Measurements from ENCODE around the gene UTP15. TPM values are rescaled to one million over a fixed set of nuclear protein-coding genes. Genes with fewer than 3 reads are reported as not detected.

UTP15 gene
- total and polyA plus RNA-seq, 2 donors (not counting 3 experiments of a cell fraction or from before 2014, with no cell fraction given): 11.7 to 25.2 TPM

DNA sequence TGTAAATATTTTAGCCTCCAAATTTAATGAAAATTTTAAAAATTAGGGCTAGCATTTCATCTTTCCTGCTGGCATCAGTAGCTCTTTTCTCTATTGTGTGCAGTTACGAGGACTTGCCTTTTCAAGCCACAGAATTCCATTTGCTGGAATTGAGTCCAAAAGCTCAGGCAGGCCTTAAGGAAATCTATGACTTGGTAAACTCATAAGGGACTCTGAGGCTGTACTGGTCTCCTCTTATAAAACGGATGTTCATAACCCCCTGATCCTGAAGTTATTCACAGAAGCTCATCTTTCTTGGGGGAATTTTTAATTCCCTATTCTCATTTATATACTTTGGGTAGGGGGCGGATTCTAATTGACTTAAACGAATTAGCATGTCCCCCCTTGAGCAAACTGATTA is 23.5 kb upstream of the UTP15 start:
- no peak overlapping the region for H3K9ac ChIP-seq (replicated peaks; ENCODE audit: extremely low read depth, insufficient read depth, low read length)
- DNase-seq (ENCODE audit: low read depth, low spot score): no peak
- H3K4me2 ChIP-seq (ENCODE audit: insufficient read depth, low read length): no peak overlapping the region
- BruUV-seq (replicated peaks): no TSS peak
- TF ChIP-seq, protein P1, sequence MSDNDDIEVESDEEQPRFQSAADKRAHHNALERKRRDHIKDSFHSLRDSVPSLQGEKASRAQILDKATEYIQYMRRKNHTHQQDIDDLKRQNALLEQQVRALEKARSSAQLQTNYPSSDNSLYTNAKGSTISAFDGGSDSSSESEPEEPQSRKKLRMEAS (IDR thresholded peaks at IDR 0.05; ENCODE audit: insufficient read depth, insufficient read length): no peak
- TF ChIP-seq EZH2 (IDR thresholded peaks at IDR 0.05; ENCODE audit: borderline replicate concordance, low read depth, low read length, severe bottlenecking): no peak
- H3K4me1 ChIP-seq (ENCODE audit: control insufficient read depth, extremely low read depth, insufficient read depth, low read length): peaks cover 27% of the 10 kb centered on the region
- no peak for FAIRE-seq
- H3K4me3 ChIP-seq (replicated peaks in 1 of 3; ENCODE audit: insufficient read depth in 1 of 3, low read depth in 1 of 3, low read length in 3 of 3): no peak overlapping the region
- no peaks in the 10 kb centered on the region for H3K79me2 ChIP-seq (ENCODE audit: control insufficient read depth, insufficient read depth, low read length)
- ChIA-PET CTCF (interaction anchor here (1.2 kb wide), 1 partner anchor 22 kb away, joined by 6 read pairs; no protein-coding TSS in a partner anchor), POLR2A (no interaction called here)
- H4K20me1 ChIP-seq (replicated peaks; ENCODE audit: control insufficient read depth, extremely low read depth, insufficient read depth, low read length): no peaks in the 10 kb centered on the region
- no peaks in the 10 kb centered on the region for H3K27me3 ChIP-seq (ENCODE audit: control insufficient read depth in 2 of 2, insufficient read depth in 2 of 2, low read length in 2 of 2)
- intact Hi-C loops (cut with micrococcal nuclease) (no loop called here), dilution Hi-C loops (cut with MboI; ENCODE audit: extremely low pct_ligation_motif_present, low sequenced_read_pairs) (no loop called here)
- H3K9me1 ChIP-seq (replicated peaks; ENCODE audit: control insufficient read depth, extremely low read depth, insufficient read depth, low read length): no peaks in the 10 kb centered on the region
- no peak overlapping the region for H3K27ac ChIP-seq (ENCODE audit: insufficient read depth, low read depth, low read length)
- no peaks in the 10 kb centered on the region for H3K36me3 ChIP-seq (ENCODE audit: control insufficient read depth in 2 of 2, extremely low read depth in 1 of 2, insufficient read depth in 2 of 2, low read length in 2 of 2)
- H2AFZ ChIP-seq (ENCODE audit: low read depth, low read length): peak overlapping the region; percentile 26
- H3K9me3 ChIP-seq (replicated peaks; ENCODE audit: control insufficient read depth, insufficient read depth, low read length): no peaks in the 10 kb centered on the region

DNA sequence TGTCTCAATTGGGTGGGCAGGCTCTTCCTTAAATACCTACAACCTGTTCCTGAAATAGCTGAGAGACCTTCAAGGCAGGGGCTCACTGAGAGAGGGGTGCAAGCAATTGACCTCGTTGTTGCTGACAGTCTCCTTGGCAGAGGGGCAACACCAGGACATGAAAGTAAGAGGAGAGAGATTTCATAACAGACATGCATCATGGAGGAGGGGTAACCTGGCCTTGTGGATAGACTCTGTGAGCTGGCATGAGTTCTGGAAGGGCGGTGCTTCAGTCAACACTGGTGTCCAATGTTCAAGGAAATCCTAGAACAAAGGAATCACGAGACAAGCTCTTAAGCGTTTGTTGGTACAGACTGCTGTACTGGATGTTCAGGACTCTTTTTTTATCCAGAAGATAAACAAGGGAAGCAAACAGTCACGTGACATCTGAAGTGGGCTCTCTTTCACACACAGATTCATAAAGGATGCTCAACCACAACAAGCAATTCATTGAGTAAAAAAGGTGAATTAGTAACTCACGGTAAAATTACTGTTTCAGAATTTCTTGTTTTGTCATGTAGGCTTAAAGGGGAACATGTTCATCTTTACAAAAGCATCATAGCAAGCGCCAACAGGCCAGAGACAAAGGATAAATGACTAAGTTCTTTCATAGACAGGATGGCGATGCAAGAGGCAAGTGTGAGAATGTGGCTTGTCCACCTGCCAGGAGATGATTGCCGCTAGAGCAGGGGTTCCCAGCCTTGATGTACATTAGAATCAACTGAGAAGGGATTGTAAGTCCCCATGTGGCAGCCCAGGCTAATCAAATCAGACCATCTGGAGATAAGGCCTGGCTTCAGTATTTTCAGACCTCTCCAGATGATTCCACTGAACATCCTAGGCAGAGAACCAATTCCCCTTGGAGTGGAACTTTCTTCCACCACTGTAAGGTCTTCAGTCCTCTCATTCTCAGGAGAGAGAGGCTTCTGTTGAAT is 20.8 kb upstream of the UTP15 start:
- BruUV-seq (replicated peaks): no TSS peak
- no peaks in the 10 kb centered on the region for H3K27me3 ChIP-seq (ENCODE audit: control insufficient read depth in 2 of 2, insufficient read depth in 2 of 2, low read length in 2 of 2)
- no peaks in the 10 kb centered on the region for H3K79me2 ChIP-seq (ENCODE audit: control insufficient read depth, insufficient read depth, low read length)
- dilution Hi-C loops (cut with MboI; ENCODE audit: extremely low pct_ligation_motif_present, low sequenced_read_pairs): no loop called here
- POLR2A ChIA-PET: interaction anchor here (0.5 kb wide), 1 partner anchor 32 kb away, joined by 3 read pairs; no protein-coding TSS in a partner anchor
- H3K36me3 ChIP-seq (ENCODE audit: control insufficient read depth in 2 of 2, extremely low read depth in 1 of 2, insufficient read depth in 2 of 2, low read length in 2 of 2): no peaks in the 10 kb centered on the region
- H3K4me2 ChIP-seq (ENCODE audit: insufficient read depth, low read length): no peak overlapping the region
- H3K27ac ChIP-seq (ENCODE audit: insufficient read depth, low read depth, low read length): no peak overlapping the region
- intact Hi-C loops (cut with micrococcal nuclease): loop anchor here (2.0 kb wide), 1 partner anchor 20 kb away; the partner anchor contains the start of genes ANKRA2 and UTP15
- no peaks in the 10 kb centered on the region for H3K9me1 ChIP-seq (replicated peaks; ENCODE audit: control insufficient read depth, extremely low read depth, insufficient read depth, low read length)
- DNase-seq (ENCODE audit: low read depth, low spot score) (peak; percentile 76), FAIRE-seq (no peak)
- TF ChIP-seq FOS (IDR thresholded peaks at IDR 0.05; ENCODE audit: borderline replicate concordance, insufficient read depth, low read length) (no peak), POLR2AphosphoS5 (IDR thresholded peaks at IDR 0.05; ENCODE audit: insufficient read depth, low read depth, low read length) (no peak), POLR2A (IDR thresholded peaks at IDR 0.05; ENCODE audit: low read depth, low read length) (no peak)
- TF ChIP-seq, protein P1 (IDR thresholded peaks at IDR 0.05; ENCODE audit: insufficient read depth, insufficient read length): no peak
- no peak overlapping the region for H3K4me3 ChIP-seq (replicated peaks in 1 of 3; ENCODE audit: insufficient read depth in 1 of 3, low read depth in 1 of 3, low read length in 3 of 3)
- peak overlapping the region; percentile 71 for H2AFZ ChIP-seq (ENCODE audit: low read depth, low read length)
- no peaks in the 10 kb centered on the region for H4K20me1 ChIP-seq (replicated peaks; ENCODE audit: control insufficient read depth, extremely low read depth, insufficient read depth, low read length)
- H3K9ac ChIP-seq (replicated peaks; ENCODE audit: extremely low read depth, insufficient read depth, low read length): no peak overlapping the region
- CTCF ChIA-PET: interaction anchor here (0.5 to 1.3 kb wide), 5 partner anchors 9 to 328 kb away, joined by 3 to 5 read pairs (median 5); no protein-coding TSS in a partner anchor
- peaks cover 27% of the 10 kb centered on the region for H3K4me1 ChIP-seq (ENCODE audit: control insufficient read depth, extremely low read depth, insufficient read depth, low read length)
- H3K9me3 ChIP-seq (replicated peaks; ENCODE audit: control insufficient read depth, insufficient read depth, low read length): no peaks in the 10 kb centered on the region

All from endothelial cell of umbilical vein (primary cell).